Subcutaneous abdominal adipose tissue (tissue), 5 donors: ENCODE results near the gene ZFP36L1.

Experiments used
- H3K27ac ChIP-seq: one replicate; pipeline ENCODE4 v1.7.0; 2013; ENCODE audit warnings: low read depth, mild to moderate bottlenecking, inconsistent platforms, low read length, moderate library complexity
- H3K27me3 ChIP-seq, 5 donors: one replicate each; pipeline ENCODE4 v1.7.0; 2013; ENCODE audit warnings: low read length in 5 of 5, inconsistent platforms in 1 of 5; ENCODE audit not compliant: control insufficient read depth in 5 of 5, insufficient read depth in 4 of 5
- H3K36me3 ChIP-seq, 5 donors: one replicate each; pipeline ENCODE4 v1.7.0; 2013; ENCODE audit warnings: low read length in 5 of 5; ENCODE audit not compliant: control insufficient read depth in 5 of 5, insufficient read depth in 5 of 5
- H3K4me1 ChIP-seq, 5 donors: one replicate each; pipeline ENCODE4 v1.7.0; 2013; ENCODE audit warnings: low read length in 5 of 5, mild to moderate bottlenecking in 3 of 5, moderate library complexity in 1 of 5; ENCODE audit not compliant: control insufficient read depth in 5 of 5, insufficient read depth in 5 of 5
- H3K4me3 ChIP-seq, 5 donors: one replicate each; pipeline ENCODE4 v1.7.0; 2013; ENCODE audit warnings: low read length in 5 of 5, low read depth in 1 of 5
- H3K9ac ChIP-seq, 5 donors: one replicate each; pipeline ENCODE4 v1.7.0; 2013; ENCODE audit warnings: low read length in 5 of 5, mild to moderate bottlenecking in 4 of 5, moderate library complexity in 3 of 5
- H3K9me3 ChIP-seq, 5 donors: one replicate each; pipeline ENCODE4 v1.7.0; 2013; ENCODE audit warnings: low read length in 5 of 5; ENCODE audit not compliant: control insufficient read depth in 5 of 5
- donor health status: healthy.
- donor health status: healthy.
- donor health status: healthy.
- donor health status: healthy.
- donor health status: healthy.

Gene ZFP36L1

DNA sequence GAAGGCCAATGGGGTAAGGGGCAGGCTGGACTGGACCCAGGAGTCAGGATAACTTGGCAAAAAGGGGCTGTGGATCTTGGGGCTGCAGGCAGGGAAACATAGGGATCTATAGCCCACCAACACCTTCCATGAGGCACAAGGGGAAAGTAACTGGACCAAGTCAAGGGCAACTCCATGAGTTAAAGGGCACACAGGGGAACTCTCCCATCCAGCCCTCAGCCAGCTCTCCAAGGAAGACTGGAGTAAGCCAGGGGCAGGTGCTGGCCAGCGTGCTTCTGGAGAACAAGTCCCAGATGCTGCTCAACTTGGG is 31.3 kb upstream of the ZFP36L1 start:
- no peaks in the 10 kb centered on the region for H3K27me3 ChIP-seq
- H3K36me3 ChIP-seq = no peaks in the 10 kb centered on the region
- peaks cover 0 to 11% (median 9%) of the 10 kb centered on the region in 5 donors for H3K4me1 ChIP-seq
- H3K4me3 ChIP-seq = no peak overlapping the region
- H3K9ac ChIP-seq = no peak overlapping the region
- H3K27ac ChIP-seq = no peak overlapping the region
- H3K9me3 ChIP-seq = no peaks in the 10 kb centered on the region

DNA sequence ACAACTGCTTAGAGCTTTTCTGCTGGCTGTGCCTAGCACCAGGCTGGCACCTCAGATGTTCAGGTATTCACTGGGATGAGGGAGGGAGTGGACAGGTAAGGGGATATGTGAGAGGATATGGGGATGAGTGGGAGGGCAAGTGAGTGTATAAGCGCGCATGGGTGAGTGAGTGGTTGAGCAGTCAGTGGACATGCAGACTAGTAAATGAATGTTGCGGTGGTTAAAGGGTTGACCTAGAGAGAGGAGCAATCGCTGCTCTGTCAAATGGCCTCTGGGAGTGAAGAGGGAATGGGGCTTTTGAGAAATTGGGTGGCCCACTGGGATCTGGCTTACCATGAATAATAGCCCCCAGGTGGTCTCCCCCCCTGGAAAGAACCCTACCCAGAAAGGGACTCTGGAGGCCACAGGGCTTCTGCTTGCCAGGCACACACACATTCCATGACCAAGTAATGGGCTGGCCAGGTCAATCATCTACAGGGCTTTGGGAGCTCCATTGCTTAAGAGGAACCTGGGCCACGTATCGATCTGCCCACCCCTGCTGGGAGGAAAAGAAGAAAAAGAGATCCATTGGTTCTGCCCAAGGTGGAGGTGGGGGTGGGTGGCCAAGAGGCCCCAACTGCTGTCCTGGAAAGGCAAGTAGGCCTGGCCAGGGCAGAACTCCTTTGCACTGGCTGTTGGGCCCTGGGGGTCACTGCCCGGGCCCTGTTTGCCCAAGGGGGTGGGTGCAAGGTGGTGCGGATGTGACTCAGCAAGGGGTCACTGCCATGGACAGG is 30.8 kb upstream of the ZFP36L1 start:
- Histone ChIP-seq H3K9ac (no peak overlapping the region), H3K36me3 (no peaks in the 10 kb centered on the region), H3K27me3 (no peaks in the 10 kb centered on the region), H3K27ac (no peak overlapping the region), H3K4me1 (peaks cover 0 to 11% (median 9%) of the 10 kb centered on the region in 5 donors), H3K4me3 (no peak overlapping the region), H3K9me3 (no peaks in the 10 kb centered on the region)

DNA sequence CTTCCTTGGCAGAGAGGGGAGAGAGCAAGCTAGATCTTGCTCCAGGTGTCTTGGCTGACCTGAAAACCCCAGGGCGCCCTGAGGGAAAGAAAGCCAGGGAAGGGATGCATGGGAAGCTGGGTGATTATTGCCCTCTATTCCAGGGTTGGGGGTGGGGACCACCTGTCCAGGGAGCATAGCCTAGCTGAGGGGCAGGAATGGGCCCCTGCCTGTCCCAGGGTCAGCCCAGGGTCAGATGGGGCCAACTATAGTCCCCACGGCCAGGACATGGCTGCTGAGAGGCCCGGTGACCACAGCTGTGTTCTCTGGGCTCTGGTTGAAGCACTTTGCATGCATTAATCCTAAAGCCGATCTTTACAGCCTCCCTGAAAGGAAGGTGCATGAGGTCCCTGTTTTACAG is 30.1 kb upstream of the ZFP36L1 start:
- H3K36me3 ChIP-seq = no peaks in the 10 kb centered on the region
- H3K4me3 ChIP-seq = no peak overlapping the region
- no peaks in the 10 kb centered on the region for H3K27me3 ChIP-seq
- no peak overlapping the region for H3K9ac ChIP-seq
- no peaks in the 10 kb centered on the region for H3K9me3 ChIP-seq
- no peak overlapping the region for H3K27ac ChIP-seq
- H3K4me1 ChIP-seq = peaks cover 0 to 11% (median 9%) of the 10 kb centered on the region in 5 donors

GRCh38 chr14:68822132-68822651 is 29.3 kb upstream of the ZFP36L1 start:
- no peak overlapping the region for H3K27ac ChIP-seq

GRCh38 chr14:68820999-68821683 is 28.3 kb upstream of the ZFP36L1 start:
- peaks cover 0 to 28% (median 16%) of the 10 kb centered on the region in 5 donors for H3K4me1 ChIP-seq
- H3K27ac ChIP-seq = no peak overlapping the region
- no peaks in the 10 kb centered on the region for H3K27me3 ChIP-seq
- no peaks in the 10 kb centered on the region for H3K9me3 ChIP-seq
- H3K36me3 ChIP-seq = no peaks in the 10 kb centered on the region
- no peak overlapping the region for H3K9ac ChIP-seq
- H3K4me3 ChIP-seq = no peak overlapping the region

More at GRCh38 chr14:68822132-68822651, 29.3 kb upstream of the ZFP36L1 start:
- H3K4me3 ChIP-seq = no peak overlapping the region
- peaks cover 0 to 17% (median 12%) of the 10 kb centered on the region in 5 donors for H3K4me1 ChIP-seq
- H3K27me3 ChIP-seq = no peaks in the 10 kb centered on the region
- H3K9ac ChIP-seq = no peak overlapping the region
- H3K9me3 ChIP-seq = no peaks in the 10 kb centered on the region
- no peaks in the 10 kb centered on the region for H3K36me3 ChIP-seq

DNA sequence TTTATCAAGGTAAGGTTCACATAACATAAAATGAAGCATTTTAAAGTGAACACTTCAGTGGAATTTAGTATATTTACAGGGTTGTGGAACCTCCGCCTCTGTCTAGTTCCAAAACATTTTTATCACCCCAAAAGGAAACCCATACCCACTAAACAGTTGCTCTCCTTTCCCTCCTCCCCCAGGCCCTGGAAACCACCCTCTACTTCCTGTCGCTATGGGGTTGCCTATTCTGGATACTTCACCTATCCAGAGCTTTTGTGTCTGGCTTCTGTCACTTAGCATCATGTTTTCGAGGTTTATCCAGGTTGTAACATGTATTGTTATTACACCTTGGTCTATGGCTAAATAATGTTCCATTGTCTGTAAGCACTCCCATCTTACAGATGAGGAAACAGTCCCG is 27.7 kb upstream of the ZFP36L1 start:
- Histone ChIP-seq H3K27ac (no peak overlapping the region), H3K4me3 (no peak overlapping the region), H3K9me3 (no peaks in the 10 kb centered on the region), H3K36me3 (no peaks in the 10 kb centered on the region), H3K27me3 (no peaks in the 10 kb centered on the region), H3K9ac (no peak overlapping the region), H3K4me1 (peaks cover 2 to 34% (median 22%) of the 10 kb centered on the region in 5 donors)

- no peak overlapping the region for H3K4me3 ChIP-seq
- H3K36me3 ChIP-seq = no peaks in the 10 kb centered on the region
- H3K9me3 ChIP-seq = no peaks in the 10 kb centered on the region
- H3K4me1 ChIP-seq = peaks cover 3 to 38% (median 26%) of the 10 kb centered on the region in 5 donors
- no peak overlapping the region for H3K9ac ChIP-seq
- no peak overlapping the region for H3K27ac ChIP-seq
- H3K27me3 ChIP-seq = no peaks in the 10 kb centered on the region
Measured at GRCh38 chr14:68820119-68820518, 27.3 kb upstream of the ZFP36L1 start.

GRCh38 chr14:68819260-68819691 is 26.4 kb upstream of the ZFP36L1 start:
- H3K4me1 ChIP-seq = peaks cover 5 to 39% (median 26%) of the 10 kb centered on the region in 5 donors
- H3K36me3 ChIP-seq = no peaks in the 10 kb centered on the region
- no peaks in the 10 kb centered on the region for H3K9me3 ChIP-seq
- no peaks in the 10 kb centered on the region for H3K27me3 ChIP-seq
- no peak overlapping the region for H3K27ac ChIP-seq
- no peak overlapping the region for H3K9ac ChIP-seq
- no peak overlapping the region for H3K4me3 ChIP-seq

DNA sequence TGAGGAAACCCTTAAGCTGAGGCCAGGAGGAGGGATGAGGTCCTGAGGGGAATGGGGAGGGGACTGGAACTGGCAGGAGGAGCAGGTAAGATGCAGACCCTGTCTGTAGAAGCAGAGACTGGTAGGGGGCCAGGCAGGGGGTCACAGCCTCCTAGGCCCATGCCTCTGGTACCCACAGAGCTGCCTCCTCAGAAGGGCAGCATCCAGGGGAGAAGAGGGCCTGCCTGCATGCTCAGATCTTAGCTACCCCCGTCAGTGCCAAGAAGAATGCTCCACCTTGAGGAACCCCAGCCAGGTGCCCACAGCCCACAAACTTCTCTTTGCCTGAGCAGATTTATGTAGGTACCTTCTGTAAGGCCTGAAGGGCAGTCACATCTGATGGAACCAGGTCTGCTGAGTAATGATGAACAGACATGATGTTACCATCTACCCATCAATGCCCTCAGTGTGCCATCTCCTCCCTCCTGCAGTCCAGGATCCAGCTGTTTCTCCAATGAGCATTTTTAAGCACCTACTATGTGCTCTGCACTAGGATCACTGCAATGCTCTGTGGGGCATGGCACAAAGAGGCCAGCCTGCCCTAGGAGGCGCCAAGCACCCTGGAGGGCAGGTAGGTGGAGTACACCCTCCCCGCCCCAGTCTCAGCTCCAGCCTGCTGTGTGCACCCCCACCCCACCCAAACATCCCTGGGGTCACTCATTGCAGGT is 24.8 kb upstream of the ZFP36L1 start:
- Histone ChIP-seq H3K9ac (peak overlapping the region in 1 of 5 donors; percentile 84), H3K27me3 (no peaks in the 10 kb centered on the region), H3K9me3 (no peaks in the 10 kb centered on the region), H3K4me3 (no peak overlapping the region), H3K36me3 (no peaks in the 10 kb centered on the region), H3K4me1 (peaks cover 5 to 55% (median 41%) of the 10 kb centered on the region in 5 donors), H3K27ac (no peak overlapping the region)
